Epithelial cell of proximal tubule (primary cell): ENCODE results near the gene MINPP1. TPM values are rescaled to one million over a fixed set of nuclear protein-coding genes. Genes with fewer than 3 reads are reported as not detected.

Experiments
- total RNA-seq: library from RNA; depleted of rRNA; stranded (reverse); fragments of >200 nt; gene quantifications from 2 replicates; pipeline ENCODE4 v1.2.3, GENCODE V29; 2015

The MINPP1 gene
- total RNA-seq, 1 donor from 2014 or later: 29.3 TPM

Other genes starting within 250 kb of the MINPP1 start
- 0.65 and 1.0 TPM in 2 replicates for gene NUTM2D, start 147.1 kb upstream of the MINPP1 start, total RNA-seq
- 15.6 and 24.4 TPM in 2 replicates for gene PAPSS2, start 155.0 kb downstream of the MINPP1 start, total RNA-seq